ENCODE data around the gene ARRB1. TPM values are rescaled to one million over a fixed set of nuclear protein-coding genes. Genes with fewer than 3 reads are reported as not detected.

Gene ARRB1
- polyA plus RNA-seq, 1 of the 3 experiments (the other 2 are of a cell fraction): 7.0 TPM

GRCh38 chr11:75244052-75244814, 107.2 kb downstream of the ARRB1 start:
- ChIA-PET POLR2A (no interaction called here), CTCF (interaction anchor here (0.8 to 17.5 kb wide), 7 partner anchors 18 to 313 kb away, joined by 3 to 1115 read pairs (median 113); partner anchors contain the start of gene SLCO2B1)
- H3F3A ChIP-seq (replicated peaks; ENCODE audit: insufficient read depth): no peaks in the 10 kb centered on the region
- no peak overlapping the region for H2AFZ ChIP-seq (ENCODE audit: low read depth)
- no peak overlapping the region for H3K4me3 ChIP-seq (ENCODE audit: low read depth in 2 of 2, low read length in 1 of 2)
- no peak overlapping the region for H3K9ac ChIP-seq
- H4K20me1 ChIP-seq (ENCODE audit: insufficient read depth): no peaks in the 10 kb centered on the region
- H3K4me1 ChIP-seq (ENCODE audit: control insufficient read depth in 1 of 2, insufficient read depth in 2 of 2, low read depth in 1 of 2, low read length in 1 of 2): peaks cover 0 to 5% of the 10 kb centered on the region in 2 experiments; a peak in 1 of 4 replicates
- no peaks in the 10 kb centered on the region for H3K36me3 ChIP-seq (replicated peaks in 1 of 2; ENCODE audit: control insufficient read depth in 1 of 2, insufficient read depth in 2 of 2, low read length in 1 of 2)
- H3K79me2 ChIP-seq (ENCODE audit: insufficient read depth): no peaks in the 10 kb centered on the region
- H3K9me3 ChIP-seq: no peaks in the 10 kb centered on the region
- no peak overlapping the region for H3K27ac ChIP-seq (ENCODE audit: low read depth in 2 of 2, low read length in 1 of 2)
- peak; percentile 2 for DNase-seq
- 62% methylated on average over 10 of the region's 10 CpGs for WGBS (ENCODE audit: low lambda C conversion rate)
- H3K4me2 ChIP-seq: no peak overlapping the region
- H3K27me3 ChIP-seq (ENCODE audit: insufficient read depth): peaks cover 37% of the 10 kb centered on the region
- TF ChIP-seq EZH2phosphoT487 (IDR thresholded peaks at IDR 0.05; ENCODE audit: borderline replicate concordance, low read depth) (no peak), TCF12 (IDR thresholded peaks at IDR 0.05) (no peak), CTCF (IDR thresholded peaks at IDR 0.05) (no peak), MEF2A (IDR thresholded peaks at IDR 0.05; ENCODE audit: borderline replicate concordance, low read depth) (no peak), NFIC (IDR thresholded peaks at IDR 0.05; ENCODE audit: borderline replicate concordance) (no peak), ELF1 (IDR thresholded peaks at IDR 0.05) (no peak), GATA2 (CRISPR knock-in tag; IDR thresholded peaks at IDR 0.05) (no peak), CHD2 (IDR thresholded peaks at IDR 0.05; ENCODE audit: low read length, partially characterized antibody) (no peak), JUND (IDR thresholded peaks at IDR 0.05) (no peak), POLR2AphosphoS5 (IDR thresholded peaks at IDR 0.05; ENCODE audit: low read depth, low read length) (no peak), YY1 (IDR thresholded peaks at IDR 0.05; ENCODE audit: low read depth) (no peak)
- no peaks in the 10 kb centered on the region for H3K9me2 ChIP-seq

DNA sequence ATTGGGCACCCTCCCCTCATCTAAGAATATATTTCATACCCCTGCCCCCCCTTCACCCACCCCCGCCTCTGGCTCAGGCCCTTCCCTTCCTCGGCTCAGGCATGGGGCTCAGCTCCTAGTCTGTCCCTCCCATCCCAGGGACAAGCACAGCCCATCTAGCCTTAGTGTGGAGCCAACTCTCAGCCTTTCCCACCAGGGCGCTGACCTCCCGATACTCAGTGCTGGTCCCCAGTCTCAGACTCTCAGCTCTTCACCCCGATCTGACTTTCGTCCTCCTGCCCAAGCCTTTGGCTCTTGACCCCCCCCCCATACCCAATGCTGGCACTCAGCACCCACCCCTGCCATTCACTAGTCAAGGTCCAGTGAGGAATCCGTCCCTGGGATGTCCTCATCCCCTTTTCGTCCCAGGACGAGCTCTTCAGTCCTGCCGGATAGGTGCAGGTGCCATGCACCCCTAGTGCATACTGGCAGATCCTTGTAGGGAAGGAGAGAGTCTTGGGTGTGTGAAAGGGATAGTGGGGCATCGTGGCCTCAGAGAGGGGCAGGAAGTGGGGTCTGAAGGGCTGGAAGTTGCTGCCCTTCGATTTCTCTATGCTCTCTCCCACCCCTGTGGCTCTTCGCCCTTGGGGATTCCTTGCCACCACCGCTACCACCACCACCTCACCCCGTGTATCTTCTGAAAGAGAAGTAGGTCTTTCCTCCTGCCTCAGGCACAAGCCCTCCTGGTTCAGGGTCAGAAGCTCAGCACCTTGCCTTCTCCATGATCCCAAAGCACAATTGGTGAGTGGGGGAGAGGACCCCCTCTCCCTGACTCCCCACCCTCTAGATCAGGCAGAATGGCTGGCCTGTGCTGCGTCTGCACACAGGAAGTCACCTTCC, 108.5 kb downstream of the ARRB1 start:
- Histone ChIP-seq H3K9me3 (no peaks in the 10 kb centered on the region), H3K4me2 (no peak overlapping the region), H3K4me3 (ENCODE audit: low read depth in 2 of 2, low read length in 1 of 2) (no peak overlapping the region), H3F3A (replicated peaks; ENCODE audit: insufficient read depth) (no peaks in the 10 kb centered on the region), H3K27me3 (ENCODE audit: insufficient read depth) (peaks cover 37% of the 10 kb centered on the region), H3K4me1 (ENCODE audit: control insufficient read depth in 1 of 2, insufficient read depth in 2 of 2, low read depth in 1 of 2, low read length in 1 of 2) (peaks cover 0 to 3% of the 10 kb centered on the region in 2 experiments; a peak in 1 of 4 replicates), H4K20me1 (ENCODE audit: insufficient read depth) (no peaks in the 10 kb centered on the region), H3K27ac (ENCODE audit: low read depth in 2 of 2, low read length in 1 of 2) (no peak overlapping the region), H3K9me2 (no peaks in the 10 kb centered on the region), H2AFZ (ENCODE audit: low read depth) (no peak overlapping the region), H3K79me2 (ENCODE audit: insufficient read depth) (no peaks in the 10 kb centered on the region), H3K36me3 (replicated peaks in 1 of 2; ENCODE audit: control insufficient read depth in 1 of 2, insufficient read depth in 2 of 2, low read length in 1 of 2) (no peaks in the 10 kb centered on the region), H3K9ac (no peak overlapping the region)
- DNase-seq: peak; percentile 3
- CTCF ChIA-PET: interaction anchor here (0.6 to 17.5 kb wide), 29 partner anchors 8 to 334 kb away, joined by 3 to 1115 read pairs (median 6); partner anchors contain the start of genes NEU3 and SLCO2B1
- 78% methylated on average over 16 of the region's 16 CpGs for WGBS (ENCODE audit: low lambda C conversion rate)
- POLR2A ChIA-PET: interaction anchor here (1.9 kb wide), 1 partner anchor 28 kb away, joined by 14 read pairs; no protein-coding TSS in a partner anchor
- no peak for TF ChIP-seq TAF1 (IDR thresholded peaks at IDR 0.05; ENCODE audit: borderline replicate concordance, low read depth, low read length)
- TF ChIP-seq NRF1 (IDR thresholded peaks at IDR 0.05; ENCODE audit: low read depth, low read length): no peak
- TF ChIP-seq FOSL2 (IDR thresholded peaks at IDR 0.05; ENCODE audit: borderline replicate concordance, low read depth): no peak
- no peak for TF ChIP-seq RXRA (IDR thresholded peaks at IDR 0.05; ENCODE audit: borderline replicate concordance, low read depth)
- no peak for TF ChIP-seq REST (IDR thresholded peaks at IDR 0.05; ENCODE audit: low read depth, low read length)
- no peak for TF ChIP-seq TCF12 (IDR thresholded peaks at IDR 0.05)
- TF ChIP-seq NFIC (IDR thresholded peaks at IDR 0.05; ENCODE audit: borderline replicate concordance): no peak
- TF ChIP-seq SMC3 (IDR thresholded peaks at IDR 0.05; ENCODE audit: low read depth, low read length): no peak
- no peak for TF ChIP-seq EP300 (IDR thresholded peaks at IDR 0.05; ENCODE audit: borderline replicate concordance in 1 of 2, low read depth in 1 of 2, low read length in 1 of 2)
- TF ChIP-seq YY1 (IDR thresholded peaks at IDR 0.05; ENCODE audit: low read depth): no peak
- TF ChIP-seq EZH2phosphoT487 (IDR thresholded peaks at IDR 0.05; ENCODE audit: borderline replicate concordance, low read depth): no peak
- no peak for TF ChIP-seq CHD2 (IDR thresholded peaks at IDR 0.05; ENCODE audit: low read length, partially characterized antibody)
- TF ChIP-seq PBX3 (IDR thresholded peaks at IDR 0.05): no peak

Data from SK-N-SH (cell line).